Endodermal cell (in vitro differentiated cells): Measurements from ENCODE around the gene TRMT10A. TPM values are rescaled to one million over a fixed set of nuclear protein-coding genes. Genes with fewer than 3 reads are reported as not detected.
"Not testable (repeated sequence)": the region's sequence is repeated elsewhere in the genome, so short reads cannot be mapped to it uniquely, and the experiment has no call there.

Experiments used
- DNase-seq: peaks from one replicate; pipeline ENCODE4 v3.0.0-alpha.2; 2017
- H3K27ac ChIP-seq: 2 replicates; pipeline ENCODE4 v1.5.1; 2013; ENCODE audit warnings: mild to moderate bottlenecking, low read depth, low read length, moderate library complexity
- H3K27me3 ChIP-seq: 2 replicates; pipeline ENCODE4 v1.6.1; 2013; ENCODE audit warnings: mild to moderate bottlenecking, low read length, moderate library complexity; ENCODE audit not compliant: insufficient read depth, control insufficient read depth, poor library complexity, severe bottlenecking
- H3K36me3 ChIP-seq: 2 replicates; pipeline ENCODE4 v1.7.0; 2013; ENCODE audit warnings: mild to moderate bottlenecking, low read length, moderate library complexity; ENCODE audit not compliant: control insufficient read depth, insufficient read depth
- H3K4me1 ChIP-seq: one replicate; pipeline ENCODE4 v1.7.0; 2013; ENCODE audit warnings: low read length; ENCODE audit not compliant: control insufficient read depth, insufficient read depth
- H3K4me3 ChIP-seq: 2 replicates; pipeline ENCODE4 v1.5.1; 2013; ENCODE audit warnings: mild to moderate bottlenecking, low read length, moderate library complexity
- H3K9ac ChIP-seq: 2 replicates; pipeline ENCODE4 v1.6.1; 2013; ENCODE audit warnings: mild to moderate bottlenecking, low read length, moderate library complexity; ENCODE audit not compliant: poor library complexity, severe bottlenecking; ENCODE audit errors: extremely low read depth
- H3K9me3 ChIP-seq: 2 replicates; pipeline ENCODE4 v1.6.1; 2013; ENCODE audit warnings: mild to moderate bottlenecking, low read length, moderate library complexity; ENCODE audit not compliant: control insufficient read depth
- H3K27ac Mint-ChIP-seq: 2 replicates; pipeline ENCODE4 v1.8.0; 2020; ENCODE audit warnings: mixed read lengths
- H3K27me3 Mint-ChIP-seq: 2 replicates; pipeline ENCODE4 v1.8.0; 2021; ENCODE audit warnings: mild to moderate bottlenecking, mixed read lengths; ENCODE audit not compliant: insufficient read depth
- H3K36me3 Mint-ChIP-seq: 2 replicates; pipeline ENCODE4 v1.8.0; 2020; ENCODE audit warnings: low read depth, mixed read lengths
- H3K4me1 Mint-ChIP-seq: 2 replicates; pipeline ENCODE4 v1.8.0; 2020; ENCODE audit warnings: mixed read lengths
- H3K4me3 Mint-ChIP-seq: 2 replicates; pipeline ENCODE4 v1.8.0; 2020; ENCODE audit warnings: mild to moderate bottlenecking, moderate library complexity, mixed read lengths
- H3K9me3 Mint-ChIP-seq: 2 replicates; pipeline ENCODE4 v1.8.0; 2020; ENCODE audit warnings: mild to moderate bottlenecking, mixed read lengths
- WGBS, 2 experiments: methylation state at CpG; one replicate each; pipeline versions ENCODE4 v1.1.5 to v1.1.7; 2013; ENCODE audit warnings: missing lambda C conversion rate in 2 of 2, mixed read lengths in 1 of 2; ENCODE audit not compliant: insufficient coverage in 1 of 2, insufficient read length in 1 of 2; 5-methylcytosine and 5-hydroxymethylcytosine counted together
- total RNA-seq, 2 donors: library from RNA; stranded (reverse); fragmentation: NEBNext Ultra II Directional in 1 of 2; extraction: Animal tissue kit (Norgen Biotek cat#: 25700) in 1 of 2; gene quantifications; 2 replicates in 1 of 2; 3 replicates in 1 of 2; pipeline ENCODE4 v1.2.1, GENCODE V29; 2021
- TF ChIP-seq, protein P1 (sequence below): fragments of 200-600 bp; sonication (generic); conservative IDR thresholded peaks from 2 replicates; pipeline ENCODE4 v1.5.0; 2021; ENCODE audit warnings: antibody characterized with exemption, mild to moderate bottlenecking

Gene TRMT10A
- total RNA-seq, 2 donors from 2014 or later, result 4.4 to 5.5 TPM

DNA sequence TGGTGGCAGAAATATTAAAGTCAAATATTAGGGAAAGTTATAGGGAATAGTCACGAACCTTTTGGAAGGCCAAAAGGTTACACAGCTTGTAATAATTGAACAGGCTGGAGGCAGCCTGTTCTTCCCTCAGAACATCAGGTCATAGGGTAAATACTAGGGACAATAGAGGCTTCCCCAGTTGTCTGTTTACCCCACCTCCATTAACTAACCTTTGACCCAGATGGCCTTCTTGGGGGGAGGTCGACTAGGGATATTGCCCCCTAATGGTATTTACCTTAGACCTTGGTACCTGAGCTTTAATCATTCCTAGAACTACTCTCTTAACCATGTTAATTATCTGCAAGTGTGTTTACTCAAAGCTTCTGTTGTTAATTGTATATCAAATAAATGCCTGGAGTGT is 27.0 kb downstream of the TRMT10A start:
- H3K4me3 ChIP-seq, result no peak overlapping the region
- peaks cover 15% of the 10 kb centered on the region for H3K4me1 Mint-ChIP-seq
- peaks cover 5% of the 10 kb centered on the region for H3K4me1 ChIP-seq
- H3K27ac Mint-ChIP-seq, result no peak overlapping the region
- 91 to 95% methylated on average over 2 of the region's 2 CpGs for WGBS, 2 experiments
- H3K9me3 ChIP-seq, result no peaks in the 10 kb centered on the region
- H3K27me3 ChIP-seq, result no peaks in the 10 kb centered on the region
- H3K9me3 Mint-ChIP-seq, result peaks cover 5% of the 10 kb centered on the region
- H3K9ac ChIP-seq, result no peak overlapping the region
- TF ChIP-seq, protein P1, sequence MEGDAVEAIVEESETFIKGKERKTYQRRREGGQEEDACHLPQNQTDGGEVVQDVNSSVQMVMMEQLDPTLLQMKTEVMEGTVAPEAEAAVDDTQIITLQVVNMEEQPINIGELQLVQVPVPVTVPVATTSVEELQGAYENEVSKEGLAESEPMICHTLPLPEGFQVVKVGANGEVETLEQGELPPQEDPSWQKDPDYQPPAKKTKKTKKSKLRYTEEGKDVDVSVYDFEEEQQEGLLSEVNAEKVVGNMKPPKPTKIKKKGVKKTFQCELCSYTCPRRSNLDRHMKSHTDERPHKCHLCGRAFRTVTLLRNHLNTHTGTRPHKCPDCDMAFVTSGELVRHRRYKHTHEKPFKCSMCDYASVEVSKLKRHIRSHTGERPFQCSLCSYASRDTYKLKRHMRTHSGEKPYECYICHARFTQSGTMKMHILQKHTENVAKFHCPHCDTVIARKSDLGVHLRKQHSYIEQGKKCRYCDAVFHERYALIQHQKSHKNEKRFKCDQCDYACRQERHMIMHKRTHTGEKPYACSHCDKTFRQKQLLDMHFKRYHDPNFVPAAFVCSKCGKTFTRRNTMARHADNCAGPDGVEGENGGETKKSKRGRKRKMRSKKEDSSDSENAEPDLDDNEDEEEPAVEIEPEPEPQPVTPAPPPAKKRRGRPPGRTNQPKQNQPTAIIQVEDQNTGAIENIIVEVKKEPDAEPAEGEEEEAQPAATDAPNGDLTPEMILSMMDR, result no peak
- H3K36me3 Mint-ChIP-seq, result no peaks in the 10 kb centered on the region
- H3K36me3 ChIP-seq, result no peaks in the 10 kb centered on the region
- H3K27ac ChIP-seq, result no peak overlapping the region
- DNase-seq, result no peak
- no peaks in the 10 kb centered on the region for H3K27me3 Mint-ChIP-seq
- H3K4me3 Mint-ChIP-seq, result no peak overlapping the region

DNA sequence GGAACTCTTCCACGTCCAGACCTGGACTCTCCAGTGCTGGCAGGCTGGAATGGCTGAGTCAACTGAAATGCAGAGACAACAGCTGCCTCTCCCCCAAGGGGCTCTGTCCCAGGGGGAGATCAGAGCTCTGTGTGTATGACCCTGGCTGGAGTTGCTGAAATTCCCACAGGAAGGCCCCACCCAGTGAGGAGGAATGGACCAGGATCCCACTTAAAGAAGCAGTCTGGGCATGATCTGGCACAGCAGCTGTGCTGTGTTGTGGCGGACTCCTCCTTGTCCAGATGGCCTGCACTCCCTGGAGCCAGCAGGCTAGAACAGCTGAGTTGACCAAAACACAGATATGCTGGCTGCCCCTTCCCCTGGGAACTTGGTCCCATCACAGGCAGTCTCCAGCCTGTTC is 27.6 kb downstream of the TRMT10A start:
- Mint-ChIP-seq H3K27me3 (no peaks in the 10 kb centered on the region), H3K4me3 (no peak overlapping the region), H3K27ac (no peak overlapping the region), H3K9me3 (peaks cover 5% of the 10 kb centered on the region), H3K36me3 (no peaks in the 10 kb centered on the region), H3K4me1 (peaks cover 15% of the 10 kb centered on the region)
- WGBS, 2 experiments, result 45% methylated on average over 2 of the region's 2 CpGs; no CpG with 5 or more reads in 1 of the 2 experiments
- DNase-seq, result no peak
- Histone ChIP-seq H3K27ac (no peak overlapping the region), H3K9me3 (no peaks in the 10 kb centered on the region), H3K4me3 (no peak overlapping the region), H3K36me3 (no peaks in the 10 kb centered on the region), H3K9ac (no peak overlapping the region), H3K27me3 (no peaks in the 10 kb centered on the region), H3K4me1 (peaks cover 5% of the 10 kb centered on the region)
- TF ChIP-seq, protein P1, result no peak

DNA sequence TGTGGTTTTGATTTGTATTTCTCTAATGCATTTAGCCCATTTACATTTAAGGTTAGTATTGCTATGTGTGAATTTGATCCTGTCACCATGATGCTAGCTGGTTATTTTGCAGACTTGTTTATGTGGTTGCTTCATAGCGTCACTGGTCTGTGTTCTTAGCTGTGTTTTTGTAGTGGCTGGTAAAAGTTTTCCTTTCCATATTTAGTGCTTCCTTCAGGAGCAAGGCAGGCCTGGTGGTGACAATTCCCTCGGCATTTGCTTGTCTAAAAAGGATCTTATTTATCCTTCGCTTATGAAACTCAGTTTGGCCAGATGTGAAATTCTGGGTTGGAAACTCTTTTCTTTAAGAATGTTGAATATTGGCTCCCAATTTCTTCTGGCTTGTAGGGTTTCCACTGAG is 29.1 kb downstream of the TRMT10A start:
- H3K4me3 Mint-ChIP-seq, H3K9me3 Mint-ChIP-seq, H3K27ac ChIP-seq, H3K36me3 Mint-ChIP-seq, H3K4me3 ChIP-seq, H3K9me3 ChIP-seq, H3K36me3 ChIP-seq, H3K4me1 ChIP-seq, H3K27me3 ChIP-seq, H3K27ac Mint-ChIP-seq, DNase-seq, H3K9ac ChIP-seq, H3K27me3 Mint-ChIP-seq: not testable (repeated sequence)
- H3K4me1 Mint-ChIP-seq, result peaks cover 15% of the 10 kb centered on the region
- WGBS, 2 experiments, result 94 to 100% methylated on average over 1 to 3 of the region's 3 CpGs

DNA sequence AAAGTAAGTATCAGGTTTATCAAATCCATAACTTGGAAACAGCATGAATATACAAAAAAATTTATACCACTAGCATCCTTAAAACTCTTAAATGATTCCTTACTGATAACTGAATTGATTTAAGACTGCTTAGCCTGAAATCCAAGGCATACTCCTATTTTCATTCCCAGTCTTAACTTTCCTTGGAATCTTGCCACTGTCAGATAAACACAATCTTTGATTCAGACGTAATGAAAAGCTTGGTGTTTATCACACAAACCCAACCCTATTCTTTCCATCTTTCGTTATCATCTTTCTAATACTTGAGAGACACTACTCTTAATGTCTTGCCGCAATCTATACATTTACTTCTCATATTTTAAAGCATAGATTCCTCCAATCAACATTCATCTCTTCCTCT is 33.9 kb downstream of the TRMT10A start:
- Mint-ChIP-seq H3K4me1 (no peaks in the 10 kb centered on the region), H3K27ac (no peak overlapping the region), H3K36me3 (no peaks in the 10 kb centered on the region), H3K4me3 (no peak overlapping the region), H3K9me3 (no peaks in the 10 kb centered on the region), H3K27me3 (no peaks in the 10 kb centered on the region)
- no peak overlapping the region for H3K27ac ChIP-seq
- DNase-seq, result no peak
- no peaks in the 10 kb centered on the region for H3K36me3 ChIP-seq
- H3K9ac ChIP-seq, result no peak overlapping the region
- H3K4me3 ChIP-seq, result no peak overlapping the region
- no peaks in the 10 kb centered on the region for H3K4me1 ChIP-seq
- H3K9me3 ChIP-seq, result no peaks in the 10 kb centered on the region
- TF ChIP-seq, protein P1, result no peak
- no peaks in the 10 kb centered on the region for H3K27me3 ChIP-seq
- 88 to 100% methylated on average over 2 to 3 of the region's 3 CpGs for WGBS, 2 experiments
